Measurements from ENCODE around the gene CCDC188.

- TF ChIP-seq CTCF (IDR thresholded peaks at IDR 0.05; ENCODE audit: poor library complexity, severe bottlenecking) (no peak), EZH2 (IDR thresholded peaks at IDR 0.05; ENCODE audit: borderline replicate concordance, insufficient read depth, low read length, poor library complexity, severe bottlenecking) (no peak), POLR2AphosphoS5 (IDR thresholded peaks at IDR 0.05) (no peak), MXI1 (conservative IDR thresholded peaks at IDR 0.05; ENCODE audit: poor library complexity, severe bottlenecking) (no peak), TAF1 (IDR thresholded peaks at IDR 0.05; ENCODE audit: low read depth) (no peak), SMC3 (conservative IDR thresholded peaks at IDR 0.05; ENCODE audit: poor library complexity) (no peak), EP300 (conservative IDR thresholded peaks at IDR 0.05; ENCODE audit: poor library complexity, severe bottlenecking) (no peak)
These were observed 32.2 kb upstream of the CCDC188 start for GRCh38 chr22:20183101-20183500.

Data from neural cell (in vitro differentiated cells).